HG02885 (cell line): ENCODE measurements around the gene SLC39A11.
"Not testable (repeated sequence)": the region's sequence is repeated elsewhere in the genome, so short reads cannot be mapped to it uniquely, and the experiment has no call there.

Source experiments
- ATAC-seq: cut with Tn5 transposase; IDR thresholded peaks from one replicate; pipeline ENCODE4 v1.9.1; 2021; ENCODE audit warnings: mild to moderate bottlenecking; ENCODE audit not compliant: unreplicated experiment, poor library complexity

Gene SLC39A11

GRCh38 chr17:72931163-72931562 lies 161.3 kb downstream of the SLC39A11 start:
- ATAC-seq = peak; percentile 89

GRCh38 chr17:72930031-72930430 lies 162.5 kb downstream of the SLC39A11 start:
- no peak for ATAC-seq

- ATAC-seq = no peak
These were observed 163.9 kb downstream of the SLC39A11 start for GRCh38 chr17:72928454-72929136.

- no peak for ATAC-seq
These were observed 164.7 kb downstream of the SLC39A11 start for GRCh38 chr17:72927760-72928159.

- ATAC-seq = no peak
These were observed 165.3 kb downstream of the SLC39A11 start for GRCh38 chr17:72927146-72927545.

GRCh38 chr17:72926171-72926570 lies 166.3 kb downstream of the SLC39A11 start:
- ATAC-seq = no peak

- ATAC-seq = no peak
These were observed 168.3 kb downstream of the SLC39A11 start for GRCh38 chr17:72924196-72924595.

- ATAC-seq = no peak
These were observed 170.3 kb downstream of the SLC39A11 start for GRCh38 chr17:72922219-72922618.

GRCh38 chr17:72921347-72922054 lies 171.0 kb downstream of the SLC39A11 start:
- no peak for ATAC-seq

- no peak for ATAC-seq
These were observed 172.0 kb downstream of the SLC39A11 start for GRCh38 chr17:72920513-72920912.

GRCh38 chr17:72916991-72917390 lies 175.5 kb downstream of the SLC39A11 start:
- no peak for ATAC-seq

- ATAC-seq = no peak
These were observed 176.8 kb downstream of the SLC39A11 start for GRCh38 chr17:72915625-72916081.

- ATAC-seq = no peak
These were observed 179.3 kb downstream of the SLC39A11 start for GRCh38 chr17:72913142-72913682.

GRCh38 chr17:72906306-72906705 lies 186.2 kb downstream of the SLC39A11 start:
- no peak for ATAC-seq

GRCh38 chr17:72903522-72903921 lies 189.0 kb downstream of the SLC39A11 start:
- no peak for ATAC-seq

GRCh38 chr17:72901657-72902056 lies 190.8 kb downstream of the SLC39A11 start:
- no peak for ATAC-seq

GRCh38 chr17:72901083-72901482 lies 191.4 kb downstream of the SLC39A11 start:
- no peak for ATAC-seq

GRCh38 chr17:72900654-72900971 lies 191.9 kb downstream of the SLC39A11 start:
- ATAC-seq = no peak

GRCh38 chr17:72898725-72899124 lies 193.8 kb downstream of the SLC39A11 start:
- ATAC-seq = no peak

GRCh38 chr17:72896288-72896687 lies 196.2 kb downstream of the SLC39A11 start:
- ATAC-seq = not testable (repeated sequence)

GRCh38 chr17:72891627-72892026 lies 200.9 kb downstream of the SLC39A11 start:
- no peak for ATAC-seq

- no peak for ATAC-seq
These were observed 201.8 kb downstream of the SLC39A11 start for GRCh38 chr17:72890711-72891110.
